Psoas muscle (tissue), 8 donors: Measurements from ENCODE around the gene BRCA1. TPM values are rescaled to one million over a fixed set of nuclear protein-coding genes. Genes with fewer than 3 reads are reported as not detected.
"Not testable (repeated sequence)": the region's sequence is repeated elsewhere in the genome, so short reads cannot be mapped to it uniquely, and the experiment has no call there.

Source experiments
- ATAC-seq, 4 donors: fragments of 200-7000 bp; cut with Tn5 transposase; one replicate each; pipeline ENCODE4 v1.9.1; 2020; ENCODE audit warnings: moderate library complexity in 3 of 4, mild to moderate bottlenecking in 2 of 4
- DNase-seq, 2 donors: peaks; one replicate each; pipeline ENCODE4 v3.0.0-alpha.2; 2020
- H3K27ac ChIP-seq: fragments of 200-600 bp; one replicate; pipeline ENCODE4 v1.8.0; 2022
- H3K27me3 ChIP-seq, 3 donors: fragments of 200-600 bp in 1 of 3; one replicate each; pipeline versions ENCODE4 v1.6.1 to v1.8.0; 2013 to 2022; ENCODE audit warnings: low read length in 2 of 3, mild to moderate bottlenecking in 2 of 3, moderate library complexity in 1 of 3; ENCODE audit not compliant: insufficient read depth in 3 of 3
- H3K36me3 ChIP-seq, 2 donors: fragments of 200-600 bp in 1 of 2; one replicate each; pipeline versions ENCODE4 v1.6.1 to v1.8.0; 2013 to 2022; ENCODE audit warnings: low read depth in 1 of 2, mild to moderate bottlenecking in 1 of 2, moderate library complexity in 1 of 2; ENCODE audit not compliant: insufficient read depth in 1 of 2
- H3K4me1 ChIP-seq: fragments of 200-600 bp; one replicate; pipeline ENCODE4 v1.8.0; 2022
- H3K4me3 ChIP-seq: fragments of 200-600 bp; one replicate; pipeline ENCODE4 v1.8.0; 2022; ENCODE audit warnings: mild to moderate bottlenecking
- H3K9me3 ChIP-seq: fragments of 200-600 bp; one replicate; pipeline ENCODE4 v1.8.0; 2022
- CTCF ChIP-seq: fragments of 200-600 bp; IDR thresholded peaks from one replicate; pipeline ENCODE4 v1.8.0; 2022; ENCODE audit warnings: antibody characterized with exemption
- whole genome bisulfite sequencing, 3 donors: extraction: QIAGEN DNeasy Blood & Tissue Kit; methylation state at CpG; one replicate each; pipeline versions ENCODE4 v1.1.6 to v1.1.7; 2013; 5-methylcytosine and 5-hydroxymethylcytosine counted together
- intact Hi-C, 2 donors: fragments of 100-400 bp; cut with DNase I; formaldehyde crosslinking; loops; one replicate each; pipeline versions ENCODE4 v1.11.0 to v1.14.2; 2022
- polyA plus RNA-seq, 3 donors: library from polyadenylated mRNA; stranded (reverse); fragments of 200-250 nt; gene quantifications; one replicate each; pipeline ENCODE4 v1.2.3, GENCODE V29; 2013
- total RNA-seq, 4 donors: library from RNA; stranded (reverse); fragmentation: NEBNext Ultra II Directional in 2 of 4; extraction: Animal tissue kit (Norgen Biotek cat#: 25700) in 2 of 4; gene quantifications; one replicate each; pipeline versions ENCODE4 v1.2.1 to v1.2.4, GENCODE V29; 2021 to 2023
- donor health status: healthy with polysubstance abuse.
- donor health status: DM: no; HTN: no; CAD: no; lungs with moderate emphysema.
- donor health status: Bipolar disorder and iron deficiency.
- donor health status: healthy.
- donor health status: DM: yes; HTN: yes; CAD: no.
- donor health status: DM: no; HTN: no; CAD: no.
- donor health status: DM: no; HTN: no; CAD: no.
- donor health status: DM: yes; HTN: yes; CAD: no.

The BRCA1 gene
- total and polyA plus RNA-seq, 7 donors: 1.5 to 6.1 (median 3.7) TPM

- WGBS, 3 donors: 37 to 38% (median 37%) methylated on average over 18 of the region's 18 CpGs
- H3K4me3 ChIP-seq: peak within 1 kb of the TSS; percentile 66
- intact Hi-C loops: no loop called here
These were observed 118.3 kb downstream of the BRCA1 start, which contains the start of gene IFI35 for GRCh38 chr17:43006639-43007551. Gene IFI35 (plus strand): TSS chr17:43006784. CDS start chr17:43006948, 164 bp downstream.

GRCh38 chr17:43003542-43004172 is 121.5 kb downstream of the BRCA1 start:
- DNase-seq: peak; percentile 53 to 70
- WGBS, 3 donors: 66 to 81% (median 71%) methylated on average over 5 of the region's 5 CpGs
- no peak overlapping the region for H3K4me3 ChIP-seq
- H3K27me3 ChIP-seq: no peaks in the 10 kb centered on the region
- H3K9me3 ChIP-seq: no peaks in the 10 kb centered on the region
- TF ChIP-seq CTCF: no peak
- intact Hi-C loops: no loop called here
- H3K4me1 ChIP-seq: peaks cover 29% of the 10 kb centered on the region
- peak; percentile 48 to 70 (median 60) for ATAC-seq
- H3K36me3 ChIP-seq: peaks cover 6 to 55% of the 10 kb centered on the region in 2 donors
- peak overlapping the region; percentile 5 for H3K27ac ChIP-seq

More at GRCh38 chr17:43006639-43007551, 118.3 kb downstream of the BRCA1 start, which contains the start of gene IFI35:
- Histone ChIP-seq H3K27ac (peak within 1 kb of the TSS; percentile 70), H3K4me1 (peaks cover 13% of the 10 kb centered on the region), H3K36me3 (peaks cover 3 to 28% of the 10 kb centered on the region in 2 donors), H3K27me3 (no peaks in the 10 kb centered on the region), H3K9me3 (no peaks in the 10 kb centered on the region)
- peak; percentile 25 for TF ChIP-seq CTCF
- peak; percentile 47 to 71 (median 64) for ATAC-seq
- peak; percentile 83 to 87 for DNase-seq

GRCh38 chr17:43000894-43001293 is 124.3 kb downstream of the BRCA1 start:
- peak overlapping the region; percentile 53 for H3K27ac ChIP-seq
- H3K27me3 ChIP-seq, intact Hi-C loops: not testable (repeated sequence)

GRCh38 chr17:42999003-42999525 is 126.1 kb downstream of the BRCA1 start:
- Histone ChIP-seq H3K4me1 (peaks cover 21% of the 10 kb centered on the region), H3K36me3 (peaks cover 6 to 55% of the 10 kb centered on the region in 2 donors), H3K4me3 (peak overlapping the region; percentile 93), H3K9me3 (no peaks in the 10 kb centered on the region), H3K27me3 (no peaks in the 10 kb centered on the region), H3K27ac (peak overlapping the region; percentile 96)
- DNase-seq (no peak), ATAC-seq (no peak)
- WGBS, 3 donors: 10 to 11% (median 11%) methylated on average over 10 of the region's 10 CpGs
- intact Hi-C loops: no loop called here
- no peak for TF ChIP-seq CTCF

More at GRCh38 chr17:43000894-43001293, 124.3 kb downstream of the BRCA1 start:
- H3K4me3 ChIP-seq, H3K9me3 ChIP-seq, ATAC-seq, DNase-seq: not testable (repeated sequence)
- Histone ChIP-seq H3K4me1 (peaks cover 21% of the 10 kb centered on the region), H3K36me3 (peaks cover 6 to 55% of the 10 kb centered on the region in 2 donors)
- 91 to 97% (median 92%) methylated on average over 13 of the region's 13 CpGs for WGBS, 3 donors
